Subcutaneous adipose tissue (tissue), 4 donors: ENCODE results near the gene FBP1. TPM values are rescaled to one million over a fixed set of nuclear protein-coding genes. Genes with fewer than 3 reads are reported as not detected.

Experiments used
- total RNA-seq, 4 donors: library from RNA; depleted of rRNA; stranded (reverse); fragments of >200 nt; gene quantifications; one replicate each; pipeline ENCODE4 v1.1.0, GENCODE V29; 2016
- TF ChIP-seq, protein P1 (sequence below): fragments of 450-650 bp; IDR thresholded peaks from one replicate; pipeline ENCODE4 v1.5.1; 2016; ENCODE audit warnings: low read depth, mild to moderate bottlenecking, control low read depth, antibody characterized with exemption, moderate library complexity

The FBP1 gene
- total RNA-seq, 4 donors from 2014 or later: 6.6 to 160 (median 16.2) TPM

DNA sequence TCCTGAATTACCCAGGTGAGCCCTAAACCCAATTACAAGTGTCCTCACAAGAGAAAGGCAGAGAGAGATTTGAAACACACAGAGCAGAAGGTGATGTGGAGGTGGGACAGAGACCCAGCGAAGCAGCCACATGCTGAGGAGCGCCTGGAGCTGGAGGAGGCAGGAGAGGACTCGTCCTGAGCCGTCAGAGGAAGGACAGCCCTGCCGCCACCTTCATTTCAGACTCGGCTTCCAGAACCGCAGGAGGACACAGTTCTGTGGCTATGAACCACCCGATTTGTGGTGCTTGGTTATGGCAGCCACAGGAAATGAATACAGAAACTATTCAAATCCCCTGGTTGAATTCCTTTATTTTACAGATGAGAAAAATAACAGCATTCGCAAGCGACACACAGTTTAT is 16.4 kb upstream of the FBP1 start:
- TF ChIP-seq, protein P1, sequence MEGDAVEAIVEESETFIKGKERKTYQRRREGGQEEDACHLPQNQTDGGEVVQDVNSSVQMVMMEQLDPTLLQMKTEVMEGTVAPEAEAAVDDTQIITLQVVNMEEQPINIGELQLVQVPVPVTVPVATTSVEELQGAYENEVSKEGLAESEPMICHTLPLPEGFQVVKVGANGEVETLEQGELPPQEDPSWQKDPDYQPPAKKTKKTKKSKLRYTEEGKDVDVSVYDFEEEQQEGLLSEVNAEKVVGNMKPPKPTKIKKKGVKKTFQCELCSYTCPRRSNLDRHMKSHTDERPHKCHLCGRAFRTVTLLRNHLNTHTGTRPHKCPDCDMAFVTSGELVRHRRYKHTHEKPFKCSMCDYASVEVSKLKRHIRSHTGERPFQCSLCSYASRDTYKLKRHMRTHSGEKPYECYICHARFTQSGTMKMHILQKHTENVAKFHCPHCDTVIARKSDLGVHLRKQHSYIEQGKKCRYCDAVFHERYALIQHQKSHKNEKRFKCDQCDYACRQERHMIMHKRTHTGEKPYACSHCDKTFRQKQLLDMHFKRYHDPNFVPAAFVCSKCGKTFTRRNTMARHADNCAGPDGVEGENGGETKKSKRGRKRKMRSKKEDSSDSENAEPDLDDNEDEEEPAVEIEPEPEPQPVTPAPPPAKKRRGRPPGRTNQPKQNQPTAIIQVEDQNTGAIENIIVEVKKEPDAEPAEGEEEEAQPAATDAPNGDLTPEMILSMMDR: no peak

DNA sequence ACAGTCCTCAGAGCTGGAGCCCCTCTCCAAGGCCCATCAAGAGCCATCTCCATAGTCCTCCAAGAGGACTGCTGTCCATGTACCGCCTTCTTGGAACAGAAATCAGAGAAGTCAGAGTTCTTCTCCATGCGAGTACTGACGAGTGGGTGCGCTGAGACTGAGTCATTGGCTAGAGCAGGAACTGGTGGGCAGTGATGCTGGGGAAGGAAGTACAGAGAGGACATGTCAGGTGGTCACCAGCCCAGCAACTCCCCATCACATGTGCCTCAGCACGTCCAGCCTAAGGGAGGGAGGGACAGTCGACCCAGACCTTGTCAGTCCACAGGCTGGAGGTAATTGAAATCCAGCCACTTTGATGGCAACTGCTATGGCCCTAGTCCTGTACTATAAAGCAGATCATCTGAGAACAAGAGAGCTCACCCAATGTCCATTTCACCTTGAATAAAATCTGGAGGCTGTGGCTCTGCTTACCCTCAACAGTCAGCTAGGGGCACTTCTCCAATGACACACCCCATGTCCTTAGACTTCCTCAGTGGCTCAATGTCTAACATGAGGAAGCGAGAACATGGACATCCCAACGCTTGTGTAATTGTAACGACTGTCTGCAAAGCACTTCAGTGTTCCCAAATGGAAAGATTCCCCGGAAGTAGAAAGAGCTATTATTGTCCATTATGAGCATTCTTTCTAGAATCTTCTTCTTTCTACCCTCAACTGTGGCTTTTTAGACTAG is 15.0 kb upstream of the FBP1 start:
- TF ChIP-seq, protein P1: no peak

DNA sequence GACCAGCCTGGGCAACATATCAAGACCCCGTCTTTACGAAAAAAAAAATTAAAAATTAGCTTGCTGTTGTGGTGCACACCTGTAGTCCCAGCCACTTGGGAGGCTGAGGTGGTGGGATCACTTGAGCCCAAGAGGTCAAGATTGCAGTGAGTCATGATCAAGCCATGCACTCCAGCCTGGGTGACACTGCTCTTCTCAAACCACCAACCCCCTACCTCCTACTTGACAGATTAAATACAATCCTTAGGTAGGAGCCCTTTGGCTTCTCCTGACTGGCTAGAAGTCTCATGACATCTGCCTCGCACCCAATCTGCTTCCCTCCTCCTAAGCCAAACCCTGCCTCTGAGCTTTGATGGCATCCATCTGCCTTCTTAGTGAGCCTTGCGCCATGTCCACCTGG is 11.6 kb upstream of the FBP1 start:
- TF ChIP-seq, protein P1: no peak

DNA sequence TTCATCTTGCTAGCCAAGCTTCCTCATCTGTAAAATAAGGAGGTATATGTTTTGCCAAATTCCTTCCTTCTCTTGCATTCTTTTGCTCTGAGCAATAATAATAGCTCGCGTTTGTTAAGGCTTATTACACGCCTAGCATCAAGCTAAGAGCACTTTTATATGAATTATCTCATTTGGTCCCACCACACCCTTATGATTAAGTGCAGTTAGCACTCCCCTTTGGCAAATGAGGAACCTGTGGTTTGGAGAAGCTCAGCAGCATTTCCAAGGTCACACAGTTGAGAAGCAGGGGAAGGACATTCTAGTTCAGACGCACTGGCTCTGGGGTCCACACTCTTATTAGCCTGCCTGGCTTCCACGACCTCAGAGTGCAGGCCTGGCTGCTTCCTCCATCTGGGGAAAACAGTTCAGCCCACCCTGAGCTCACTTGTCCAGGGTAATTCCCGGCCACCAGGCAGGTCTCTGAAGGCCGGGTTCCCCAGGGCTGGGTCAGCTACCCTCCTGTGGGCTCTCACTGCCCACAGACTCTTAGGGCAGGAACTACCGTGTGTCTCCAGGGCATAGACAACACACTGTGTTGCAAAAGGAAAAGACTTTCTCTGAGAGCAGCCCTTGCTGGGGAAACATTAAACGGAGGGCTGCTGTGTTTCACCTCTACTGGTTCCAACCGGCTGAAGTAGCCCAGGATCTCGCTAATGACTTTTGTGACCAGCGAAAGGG is 9.9 kb upstream of the FBP1 start:
- TF ChIP-seq, protein P1: no peak

DNA sequence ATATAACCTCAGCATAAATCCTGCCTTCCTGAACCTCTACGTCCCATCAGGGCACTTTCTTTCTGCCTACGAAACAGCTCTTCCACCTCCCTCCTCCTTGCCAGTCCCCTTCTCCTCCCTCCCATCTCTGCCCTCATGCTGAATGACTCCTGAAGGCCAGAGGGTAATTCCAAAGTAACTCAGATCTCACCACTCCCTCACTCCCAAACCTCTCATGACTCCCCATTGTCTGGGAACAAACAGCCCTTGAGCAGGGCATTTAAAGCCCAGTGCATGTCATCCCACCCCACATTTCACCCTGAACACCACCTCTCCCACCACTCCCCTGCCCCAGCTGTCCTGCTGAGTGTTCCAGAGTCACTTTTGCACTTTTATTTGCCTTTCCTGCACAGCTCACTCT is 8.9 kb upstream of the FBP1 start:
- TF ChIP-seq, protein P1: no peak

DNA sequence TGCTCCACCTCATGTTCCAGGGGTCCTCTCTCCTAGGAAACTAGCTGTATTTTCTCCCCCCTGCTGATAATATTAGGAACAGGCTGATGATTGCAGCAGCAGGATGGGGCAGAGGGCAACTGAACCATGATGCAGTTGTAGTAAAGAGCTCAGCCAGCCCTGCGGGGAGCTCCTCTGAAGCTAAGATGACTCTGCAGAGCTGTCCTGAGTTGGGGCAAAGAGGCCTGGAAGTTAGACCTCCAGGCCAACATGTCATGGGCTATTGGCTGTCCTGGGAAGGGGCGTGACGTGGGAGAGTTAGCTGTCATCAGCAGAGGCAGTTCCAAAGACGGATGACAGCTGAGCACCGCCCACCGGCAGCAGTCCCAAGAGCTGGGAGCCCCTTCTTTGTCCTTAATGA is 6.6 kb upstream of the FBP1 start:
- TF ChIP-seq, protein P1: no peak

DNA sequence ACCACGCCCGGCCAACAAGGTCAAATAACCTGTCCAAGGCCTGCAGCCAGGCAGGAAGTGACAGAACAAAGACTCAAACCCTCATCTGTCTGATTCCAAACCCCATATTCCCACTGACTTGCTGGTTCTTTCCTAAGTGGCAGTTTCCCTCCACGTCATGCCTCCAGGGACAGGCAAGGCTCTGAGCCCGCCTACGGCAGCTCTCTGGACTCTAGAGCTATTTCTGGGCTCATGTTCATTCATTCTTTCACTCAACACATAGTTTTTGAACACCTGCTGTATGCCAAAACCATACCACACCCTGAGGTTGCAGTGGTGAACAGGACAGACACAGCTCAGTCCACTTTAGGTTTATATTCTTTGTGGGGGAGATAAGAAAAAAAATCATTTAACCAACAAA is 5.2 kb upstream of the FBP1 start:
- TF ChIP-seq, protein P1: no peak
